NCI-H146 treated with DMSO at 0.1 percent for 48 hours (cell line): ENCODE measurements around the gene MYPOP.

ENCODE experiments used
- DNase-seq: peaks from one replicate; lab custom pipeline; 2025; ENCODE audit not compliant: unreplicated experiment; lab: John Stamatoyannopoulos, UW

Gene MYPOP

GRCh38 chr19:45901912-45902650 lies at the start of gene MYPOP:
TSS of gene MYPOP (minus strand) at chr19:45902613. CDS start at chr19:45901773, 840 bp downstream.
- peak; percentile 33 for DNase-seq

GRCh38 chr19:45947926-45948325 lies 45.5 kb upstream of the MYPOP start:
- no peak for DNase-seq

- no peak for DNase-seq
Observed at GRCh38 chr19:45940515-45940805, 38.0 kb upstream of the MYPOP start.

GRCh38 chr19:45939792-45940514 lies 37.5 kb upstream of the MYPOP start:
- DNase-seq, result no peak

- no peak for DNase-seq
Observed at GRCh38 chr19:45938733-45939319, 36.4 kb upstream of the MYPOP start.

GRCh38 chr19:45935267-45935666 lies 32.9 kb upstream of the MYPOP start:
- no peak for DNase-seq

- DNase-seq, result no peak
Observed at GRCh38 chr19:45934551-45935230, 32.3 kb upstream of the MYPOP start.

- DNase-seq, result no peak
Observed at GRCh38 chr19:45933759-45934158, 31.3 kb upstream of the MYPOP start.

GRCh38 chr19:45931055-45931454 lies 28.6 kb upstream of the MYPOP start:
- no peak for DNase-seq

GRCh38 chr19:45929247-45929646 lies 26.8 kb upstream of the MYPOP start:
- DNase-seq, result no peak

GRCh38 chr19:45927565-45928261 lies 25.3 kb upstream of the MYPOP start:
- peak; percentile 93 for DNase-seq

- peak; percentile 24 for DNase-seq
Observed at GRCh38 chr19:45924891-45925447, 22.6 kb upstream of the MYPOP start.

- no peak for DNase-seq
Observed at GRCh38 chr19:45922281-45922680, 19.9 kb upstream of the MYPOP start.

GRCh38 chr19:45920458-45920857 lies 18.0 kb upstream of the MYPOP start:
- no peak for DNase-seq

GRCh38 chr19:45919678-45920077 lies 17.3 kb upstream of the MYPOP start:
- DNase-seq, result no peak

- DNase-seq, result no peak
Observed at GRCh38 chr19:45918721-45919120, 16.3 kb upstream of the MYPOP start.

- no peak for DNase-seq
Observed at GRCh38 chr19:45917421-45918091, 15.1 kb upstream of the MYPOP start.

- DNase-seq, result no peak
Observed at GRCh38 chr19:45913874-45914830, 11.7 kb upstream of the MYPOP start, which contains the start of gene NANOS2. TSS of gene NANOS2 (minus strand) at chr19:45914778. CDS start at chr19:45914693, 85 bp downstream.

- no peak for DNase-seq
Observed at GRCh38 chr19:45911291-45911690, 8.9 kb upstream of the MYPOP start.
